DMS114 treated with DMSO at 0.1 percent for 48 hours (cell line): ENCODE results near the gene MAGEA11.
"Not testable (repeated sequence)": the region's sequence is repeated elsewhere in the genome, so short reads cannot be mapped to it uniquely, and the experiment has no call there.

Source experiments
- DNase-seq: peaks from one replicate; lab custom pipeline; 2025; ENCODE audit not compliant: unreplicated experiment; lab: John Stamatoyannopoulos, UW

Gene MAGEA11

DNA sequence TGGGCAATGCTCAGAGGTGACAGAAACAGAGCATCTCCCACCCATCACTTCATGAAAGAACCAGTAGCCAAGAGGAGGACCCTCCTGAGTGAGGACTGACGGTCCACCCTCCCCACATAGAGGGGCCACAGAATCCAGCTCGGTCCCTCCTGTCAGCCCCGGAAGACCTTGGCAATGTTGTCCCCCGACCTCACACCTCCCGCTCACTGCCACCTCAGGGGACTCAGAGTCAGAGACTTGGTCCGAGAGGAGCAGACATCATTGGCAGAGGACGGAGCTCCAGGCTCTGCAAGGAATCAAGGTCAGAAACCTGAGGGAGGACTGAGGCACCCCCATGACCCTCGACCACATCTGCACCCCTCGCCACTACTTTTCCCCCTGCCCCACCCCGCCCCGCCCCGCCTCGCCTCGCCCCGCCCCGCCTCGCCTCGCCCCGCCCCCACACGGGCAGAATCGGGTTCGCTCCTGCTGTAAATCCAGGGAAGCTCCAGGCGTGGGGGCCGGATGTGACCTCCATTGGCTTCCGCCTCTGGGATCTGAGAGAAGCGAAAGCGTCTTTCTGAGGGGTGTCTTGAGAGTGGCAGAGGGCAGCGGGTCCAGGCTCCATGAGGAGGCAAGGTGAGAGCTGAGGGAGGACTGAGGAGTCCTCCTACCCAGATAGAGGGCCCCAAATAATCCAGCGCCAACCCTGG is at the start of gene MAGEA11:
MAGEA11 (plus strand) TSS at position 516 of the 692 bp plus-strand sequence. CDS start 1,100 bp downstream, outside the sequence.
- no peak for DNase-seq

DNA sequence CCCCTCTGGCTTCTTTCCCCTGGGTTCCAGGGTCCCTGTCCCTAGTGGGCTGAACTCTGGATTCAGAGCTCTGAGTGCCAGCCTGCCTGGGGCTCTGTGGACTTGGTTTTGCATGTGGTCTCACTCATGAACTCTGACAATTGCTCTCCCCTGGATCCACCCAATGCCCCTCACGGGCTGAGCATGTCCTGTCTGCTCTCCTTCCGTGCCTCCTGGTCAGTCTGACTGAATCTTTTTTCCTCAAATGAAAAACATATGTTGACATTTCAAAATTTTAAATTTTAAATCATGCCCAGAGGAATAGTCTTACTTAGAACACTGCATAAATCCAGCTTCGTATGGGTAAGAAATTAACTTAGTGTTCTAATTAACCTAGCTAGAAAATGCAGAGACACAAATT is 36.8 kb upstream of the MAGEA11 start:
- not testable (repeated sequence) for DNase-seq

- DNase-seq = not testable (repeated sequence)
Measured at GRCh38 chrX:149675554-149675953, 36.3 kb upstream of the MAGEA11 start.

GRCh38 chrX:149679164-149679678 is 32.6 kb upstream of the MAGEA11 start:
- not testable (repeated sequence) for DNase-seq

GRCh38 chrX:149681182-149681581 is 30.7 kb upstream of the MAGEA11 start:
- DNase-seq = no peak

GRCh38 chrX:149682031-149682430 is 29.8 kb upstream of the MAGEA11 start:
- DNase-seq = no peak

GRCh38 chrX:149682956-149683947 is 28.6 kb upstream of the MAGEA11 start:
- DNase-seq = no peak

DNA sequence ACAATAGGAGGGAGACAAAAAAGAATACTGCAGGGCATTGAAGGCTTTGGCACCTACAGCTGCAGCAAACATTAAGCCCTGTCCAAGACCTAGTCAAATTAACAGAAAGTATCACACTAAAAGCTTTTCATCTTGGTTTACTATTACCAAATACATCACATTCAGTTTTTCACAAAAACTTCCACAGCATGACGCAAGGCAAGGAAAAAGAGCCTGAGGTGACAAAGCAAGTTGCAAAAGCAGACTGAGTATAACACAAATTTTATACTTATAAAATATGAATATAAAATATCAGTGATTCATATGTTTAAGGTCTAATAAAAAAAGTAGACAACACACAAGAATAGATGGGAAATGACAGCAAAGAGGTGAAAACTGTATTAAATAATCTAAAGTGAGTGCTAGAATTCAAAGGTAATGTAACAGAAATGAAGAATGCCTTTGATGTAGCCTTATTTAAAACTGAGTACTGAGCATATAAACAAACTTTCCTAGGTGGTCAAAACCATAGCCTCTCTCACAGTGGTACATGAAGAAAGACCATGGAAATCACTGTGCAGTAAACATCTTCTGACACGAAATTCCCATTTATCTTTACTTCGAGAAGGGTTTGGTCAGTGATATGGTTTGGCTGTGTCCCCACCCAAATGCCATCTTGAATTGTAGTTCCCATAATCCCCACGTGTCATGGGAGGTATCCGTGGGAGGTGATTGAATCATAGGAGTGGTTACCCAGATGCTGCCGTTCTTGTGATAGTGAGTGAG is 27.7 kb upstream of the MAGEA11 start:
- DNase-seq = no peak

GRCh38 chrX:149687991-149688390 is 23.9 kb upstream of the MAGEA11 start:
- no peak for DNase-seq

DNA sequence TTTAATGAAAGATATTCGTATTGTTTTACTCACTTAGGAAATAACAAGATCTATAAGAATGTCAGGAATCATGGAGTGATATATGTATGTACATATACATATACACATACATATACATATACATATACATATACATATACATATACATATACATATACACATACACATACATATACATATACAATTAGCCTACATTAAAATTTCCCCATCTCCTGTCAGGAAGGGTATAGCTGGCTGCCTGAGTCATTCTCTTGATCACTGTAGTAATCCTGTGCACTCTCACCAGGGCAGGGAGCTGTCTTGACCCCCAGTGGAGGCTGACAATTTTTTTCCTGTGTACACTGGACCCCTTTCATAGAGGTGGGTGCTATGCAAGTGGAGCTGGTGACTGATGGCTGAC is 23.3 kb upstream of the MAGEA11 start:
- DNase-seq = no peak

GRCh38 chrX:149691794-149692193 is 20.1 kb upstream of the MAGEA11 start:
- no peak for DNase-seq

DNA sequence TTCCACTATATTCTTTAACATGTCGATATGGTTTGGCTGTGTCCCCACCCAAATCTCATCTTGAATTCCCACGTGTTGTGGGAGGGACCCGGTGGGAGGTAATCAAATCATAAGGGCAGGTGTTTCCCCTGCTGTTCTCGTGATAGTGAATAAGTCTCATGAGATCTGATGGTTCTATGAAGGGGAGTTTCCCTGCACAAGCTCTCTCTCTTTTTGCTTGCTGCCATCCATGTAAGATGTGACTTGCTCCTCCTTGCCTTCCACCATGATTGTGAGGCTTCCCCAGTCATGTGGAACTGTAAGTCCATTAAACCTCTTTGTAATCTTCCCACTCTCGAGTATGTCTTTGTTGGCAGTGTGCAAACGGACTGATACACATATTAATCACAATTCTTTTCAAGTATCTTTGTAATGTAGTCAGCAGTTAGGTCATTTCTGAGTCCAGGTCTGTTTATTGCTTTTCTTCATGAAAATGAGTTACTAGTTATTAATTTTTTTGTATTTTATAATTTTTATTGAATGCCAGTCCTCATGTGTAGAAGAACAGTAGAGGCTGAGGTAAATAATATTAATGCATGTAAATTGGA is 19.1 kb upstream of the MAGEA11 start:
- not testable (repeated sequence) for DNase-seq

DNA sequence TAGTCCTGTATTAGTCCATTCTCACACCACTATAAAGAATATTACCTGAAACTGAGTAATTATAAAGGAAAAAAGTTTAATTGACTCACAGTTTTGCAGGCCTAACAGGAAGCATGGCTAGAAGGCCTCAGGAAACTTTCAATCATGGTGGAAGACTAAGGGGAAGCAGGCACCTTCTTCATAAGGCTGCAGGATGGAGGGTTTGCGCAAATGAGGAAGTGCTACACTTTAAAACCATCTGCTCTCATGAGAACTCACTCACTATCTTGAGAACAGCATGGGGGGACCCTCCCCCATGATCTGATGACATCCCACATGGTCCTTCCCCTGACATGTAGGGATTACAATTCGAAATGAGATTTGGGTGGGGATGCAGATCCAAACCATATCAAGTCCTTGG is 12.1 kb upstream of the MAGEA11 start:
- DNase-seq = no peak

DNA sequence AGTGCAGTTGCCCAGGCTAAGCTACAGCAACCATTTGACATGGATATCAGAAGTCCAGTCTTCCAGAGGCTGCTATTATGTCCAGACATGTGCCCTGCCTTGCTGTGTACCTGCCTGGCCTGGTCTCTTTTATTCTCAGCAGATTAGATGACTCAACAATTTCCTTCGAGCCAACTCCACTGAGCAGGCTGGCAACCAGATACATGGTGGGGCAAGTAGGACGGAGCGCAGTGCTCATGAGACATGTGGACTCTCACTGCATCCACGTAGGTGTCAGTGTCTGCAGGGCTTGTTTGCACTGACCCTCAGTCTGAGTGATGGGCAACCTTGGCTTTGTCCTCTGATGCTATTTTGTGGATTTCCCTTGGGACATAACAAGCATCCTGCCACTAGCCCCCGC is 7.2 kb upstream of the MAGEA11 start:
- DNase-seq = no peak

GRCh38 chrX:149707147-149707901 is 4.5 kb upstream of the MAGEA11 start:
- no peak for DNase-seq

DNA sequence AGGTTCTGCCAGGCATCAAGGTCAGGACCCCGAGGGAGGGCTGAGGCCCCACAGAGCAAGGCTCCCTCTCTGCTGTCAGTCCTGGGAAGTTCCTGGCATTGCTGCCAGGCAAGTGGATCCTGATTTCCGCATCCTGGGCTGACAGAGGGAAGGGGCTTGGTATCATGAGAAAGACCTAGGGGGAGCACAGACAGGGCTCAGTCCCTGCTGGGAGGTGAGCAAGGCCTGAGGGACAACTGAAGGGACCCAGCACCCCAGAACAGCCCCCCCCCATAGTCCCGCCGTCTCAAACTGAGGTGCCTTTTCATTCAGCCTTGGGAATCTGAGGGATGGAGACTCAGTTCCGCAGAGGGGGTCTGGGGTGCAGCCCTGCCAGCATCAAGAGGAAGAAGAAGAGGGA is 971 bp downstream of the MAGEA11 start:
- no peak for DNase-seq

DNA sequence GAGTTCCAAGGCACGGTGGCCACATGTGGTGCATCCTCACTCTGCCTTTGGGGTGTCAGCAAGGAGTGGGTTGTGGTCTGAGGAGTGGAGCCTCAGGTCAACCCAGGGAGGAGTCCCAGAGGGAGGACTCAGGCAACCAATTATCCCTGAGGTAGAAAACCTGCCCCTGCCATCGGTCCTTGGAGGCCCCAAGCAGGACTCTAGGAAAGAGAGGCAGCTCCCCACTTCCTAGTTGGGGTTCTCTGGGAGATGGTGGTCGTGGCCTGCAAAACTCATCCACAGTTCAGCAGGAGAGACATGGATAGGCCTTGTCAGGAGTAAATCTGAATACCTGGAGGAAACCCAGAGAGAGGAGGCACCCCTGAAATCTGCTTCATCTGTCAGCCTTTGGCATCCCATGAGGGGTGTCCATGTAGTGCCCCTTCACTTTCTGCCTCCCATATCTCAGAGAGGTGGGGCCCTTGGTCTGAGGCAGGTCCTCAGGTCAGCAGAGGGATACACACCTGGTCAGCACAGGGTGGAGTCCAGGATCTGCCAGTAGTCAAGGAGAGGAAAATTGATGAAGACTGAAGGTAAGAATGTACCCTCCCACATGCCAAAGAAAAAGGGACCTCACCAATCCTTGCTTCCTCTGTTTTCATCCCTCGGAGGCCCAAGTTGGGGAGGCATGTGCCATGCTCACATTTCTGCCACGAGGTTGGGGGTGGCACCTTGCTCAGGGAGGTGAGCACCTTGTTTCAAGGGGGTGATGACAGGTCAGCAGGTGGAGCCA is 1.6 kb downstream of the MAGEA11 start:
- DNase-seq = no peak

GRCh38 chrX:149715468-149715867 is 3.6 kb downstream of the MAGEA11 start:
- no peak for DNase-seq

- DNase-seq = no peak
Measured at GRCh38 chrX:149716632-149717031, 4.8 kb downstream of the MAGEA11 start.
